Endothelial cell of umbilical vein (primary cell): ENCODE data around the gene FHOD3.

Experiments used
- CTCF ChIP-seq, 2 donors: IDR thresholded peaks; 1 replicate in 1 of 2; 2 replicates in 1 of 2; pipeline ENCODE4 v1.5.1; 2011; ENCODE audit warnings: low read length in 2 of 2, mild to moderate bottlenecking in 2 of 2, moderate library complexity in 2 of 2, control low read depth in 1 of 2, inconsistent platforms in 1 of 2, low read depth in 1 of 2; ENCODE audit not compliant: insufficient read depth in 1 of 2; ENCODE audit errors: extremely low read depth in 1 of 2
- MAX ChIP-seq: IDR thresholded peaks from 2 replicates; pipeline ENCODE4 v1.6.1; 2011; ENCODE audit not compliant: insufficient read depth, insufficient read length

- no peak for TF ChIP-seq MAX
- TF ChIP-seq CTCF (IDR thresholded peaks at IDR 0.05; ENCODE audit: extremely low read depth in 1 of 2, insufficient read depth in 1 of 2, low read depth in 1 of 2, low read length in 2 of 2): no peak
Measured at GRCh38 chr18:36525913-36526312, 228.4 kb downstream of the FHOD3 start.
